IMR-90 (cell line): Measurements from ENCODE around the gene FBXL7. TPM values are rescaled to one million over a fixed set of nuclear protein-coding genes. Genes with fewer than 3 reads are reported as not detected.
A peak's percentile ranks its signal among the peaks of the same experiment; 100 is the strongest.

ENCODE experiments used
- ATAC-seq: fragments of 200-7000 bp; cut with Tn5 transposase; 2 replicates; pipeline ENCODE4 v1.9.1; 2020; ENCODE audit warnings: low read depth, mild to moderate bottlenecking, moderate library complexity
- Bru-seq: library from RNA; stranded (reverse); fragments of 400-500 nt; gene quantifications from one replicate; lab custom pipeline; 2021; lab: Mats Ljungman, UMichigan
- BruChase-seq, 2 experiments: library from RNA; stranded (reverse); fragments of 400-500 nt; gene quantifications; one replicate each; lab custom pipeline; 2021; lab: Mats Ljungman, UMichigan
- BruUV-seq: library from RNA; stranded (reverse); fragments of 400-500 nt; replicated peaks from 2 replicates; lab custom pipeline; 2021; lab: Mats Ljungman, UMichigan
- CTCF ChIA-PET: fragments of 300-600 bp; formaldehyde crosslinking; extraction: SDS; loops from one replicate; lab custom pipeline; 2021; ENCODE audit warnings: antibody characterized with exemption; lab: Yijun Ruan, JAX
- POLR2A ChIA-PET: fragments of 300-600 bp; sonication (Branson Sonifier 250); formaldehyde crosslinking; loops from one replicate; lab custom pipeline; 2022; ENCODE audit warnings: antibody characterized with exemption; ENCODE audit not compliant: unreplicated experiment; lab: Charles Lee
- DNase-seq: peaks from one replicate; pipeline ENCODE4 v3.0.0; 2013
- H2AFZ ChIP-seq: replicated peaks from 2 replicates; pipeline ENCODE3; 2013; ENCODE audit warnings: low read length, mild to moderate bottlenecking; ENCODE audit not compliant: poor library complexity
- H2AK5ac ChIP-seq: 2 replicates; pipeline ENCODE4 v1.6.1; 2013; ENCODE audit warnings: low read depth, low read length, inconsistent platforms
- H2AK9ac ChIP-seq: replicated peaks from 2 replicates; pipeline ENCODE3; 2013; ENCODE audit warnings: mild to moderate bottlenecking, low read depth, low read length, moderate library complexity; ENCODE audit not compliant: poor library complexity
- H2BK120ac ChIP-seq: 2 replicates; pipeline ENCODE4 v1.6.1; 2013; ENCODE audit warnings: low read depth, low read length, inconsistent platforms
- H2BK15ac ChIP-seq: 3 replicates; pipeline ENCODE4 v1.6.1; 2013; ENCODE audit warnings: low read depth, low read length, inconsistent platforms
- H2BK20ac ChIP-seq: 2 replicates; pipeline ENCODE4 v1.6.1; 2013; ENCODE audit warnings: low read depth, mild to moderate bottlenecking, inconsistent platforms, low read length, moderate library complexity
- H2BK5ac ChIP-seq: 2 replicates; pipeline ENCODE4 v1.6.1; 2013; ENCODE audit warnings: mild to moderate bottlenecking, low read depth, low read length, inconsistent platforms; ENCODE audit not compliant: poor library complexity, severe bottlenecking
- H3K14ac ChIP-seq: replicated peaks from 2 replicates; pipeline ENCODE4 v1.6.1; 2013; ENCODE audit warnings: low read depth, low read length, inconsistent platforms
- H3K18ac ChIP-seq: 2 replicates; pipeline ENCODE4 v1.6.1; 2013; ENCODE audit warnings: low read depth, low read length, control low read depth
- H3K23ac ChIP-seq: 2 replicates; pipeline ENCODE4 v1.6.1; 2013; ENCODE audit warnings: low read depth, low read length, inconsistent platforms
- H3K27ac ChIP-seq: 2 replicates; pipeline ENCODE4 v1.5.1; 2013; ENCODE audit warnings: mild to moderate bottlenecking, control low read depth, low read length; ENCODE audit not compliant: insufficient read depth
- H3K27me3 ChIP-seq: 2 replicates; pipeline ENCODE4 v1.6.1; 2013; ENCODE audit warnings: low read length; ENCODE audit not compliant: control insufficient read depth, insufficient read depth
- H3K36me3 ChIP-seq: 2 replicates; pipeline ENCODE4 v1.6.1; 2013; ENCODE audit warnings: low read length, mixed read lengths; ENCODE audit not compliant: control insufficient read depth, insufficient read depth
- H3K4ac ChIP-seq: 2 replicates; pipeline ENCODE4 v1.6.1; 2013; ENCODE audit warnings: low read depth, low read length, inconsistent platforms
- H3K4me1 ChIP-seq: 2 replicates; pipeline ENCODE4 v1.6.1; 2013; ENCODE audit warnings: low read length, mixed read lengths; ENCODE audit not compliant: control insufficient read depth, insufficient read depth
- H3K4me2 ChIP-seq: 2 replicates; pipeline ENCODE4 v1.6.1; 2013; ENCODE audit warnings: low read depth, mild to moderate bottlenecking, control low read depth, low read length, moderate library complexity
- H3K4me3 ChIP-seq: 2 replicates; pipeline ENCODE4 v1.5.1; 2013; ENCODE audit warnings: low read depth, mild to moderate bottlenecking, control low read depth, low read length, moderate library complexity; ENCODE audit not compliant: insufficient read depth
- H3K56ac ChIP-seq: 2 replicates; pipeline ENCODE4 v1.6.1; 2013; ENCODE audit warnings: low read length, inconsistent platforms; ENCODE audit not compliant: insufficient read depth; ENCODE audit errors: extremely low read depth
- H3K79me1 ChIP-seq, 2 experiments: 2 replicates each; pipeline ENCODE4 v1.6.1; 2013; ENCODE audit warnings: low read length in 2 of 2, inconsistent platforms in 1 of 2, low read depth in 1 of 2
- H3K9ac ChIP-seq: 2 replicates; pipeline ENCODE4 v1.6.1; 2013; ENCODE audit warnings: low read depth, low read length, control low read depth
- H3K9me1 ChIP-seq: 2 replicates; pipeline ENCODE4 v1.6.1; 2013; ENCODE audit warnings: low read length, inconsistent platforms; ENCODE audit not compliant: insufficient read depth
- H3K9me3 ChIP-seq: 2 replicates; pipeline ENCODE4 v1.6.1; 2013; ENCODE audit warnings: low read length; ENCODE audit not compliant: control insufficient read depth, insufficient read depth
- H4K20me1 ChIP-seq: 2 replicates; pipeline ENCODE4 v1.6.1; 2013; ENCODE audit warnings: low read length, inconsistent platforms; ENCODE audit not compliant: insufficient read depth
- H4K5ac ChIP-seq: 2 replicates; pipeline ENCODE4 v1.6.1; 2013; ENCODE audit warnings: mild to moderate bottlenecking, low read depth, low read length, control low read depth
- H4K8ac ChIP-seq, 2 experiments: 2 replicates each; pipeline ENCODE4 v1.6.1; 2013; ENCODE audit warnings: low read depth in 2 of 2, low read length in 2 of 2, control low read depth in 1 of 2, inconsistent platforms in 1 of 2
- H4K91ac ChIP-seq: 2 replicates; pipeline ENCODE4 v1.6.1; 2013; ENCODE audit warnings: low read depth, low read length, inconsistent platforms; ENCODE audit not compliant: insufficient read depth
- BHLHE40 ChIP-seq: fragments of 150-350 bp; IDR thresholded peaks from 2 replicates; pipeline ENCODE4 v1.6.1; 2016; ENCODE audit warnings: mild to moderate bottlenecking, low read depth, low read length
- CEBPB ChIP-seq: IDR thresholded peaks from 2 replicates; pipeline ENCODE4 v1.6.1; 2012; ENCODE audit warnings: low read depth, low read length, improper control_type of control experiment
- CHD1 ChIP-seq: IDR thresholded peaks from 2 replicates; pipeline ENCODE4 v1.6.1; 2012; ENCODE audit warnings: low read depth, low read length, improper control_type of control experiment
- CTCF ChIP-seq: conservative IDR thresholded peaks from 2 replicates; pipeline ENCODE4 v1.5.1; 2012; ENCODE audit warnings: mild to moderate bottlenecking, low read depth, low read length, improper control_type of control experiment
- FOS ChIP-seq: fragments of 150-350 bp; IDR thresholded peaks from 2 replicates; pipeline ENCODE4 v1.6.1; 2016; ENCODE audit warnings: low read depth, low read length
- MAFK ChIP-seq: IDR thresholded peaks from 2 replicates; pipeline ENCODE4 v1.6.1; 2012; ENCODE audit warnings: low read depth, low read length, improper control_type of control experiment
- MAZ ChIP-seq: IDR thresholded peaks from 2 replicates; pipeline ENCODE4 v1.6.1; 2012; ENCODE audit warnings: low read depth, mild to moderate bottlenecking, low read length, improper control_type of control experiment, moderate library complexity, borderline replicate concordance
- MXI1 ChIP-seq: IDR thresholded peaks from 2 replicates; pipeline ENCODE4 v1.6.1; 2012; ENCODE audit warnings: low read depth, mild to moderate bottlenecking, low read length, moderate library complexity, borderline replicate concordance
- POLR2A ChIP-seq: IDR thresholded peaks from 2 replicates; pipeline ENCODE4 v1.6.1; 2012; ENCODE audit warnings: mild to moderate bottlenecking, low read depth, low read length
- RAD21 ChIP-seq: IDR thresholded peaks from 2 replicates; pipeline ENCODE4 v1.6.1; 2012; ENCODE audit warnings: low read length, improper control_type of control experiment
- RCOR1 ChIP-seq: IDR thresholded peaks from 2 replicates; pipeline ENCODE4 v1.6.1; 2012; ENCODE audit warnings: mild to moderate bottlenecking, low read length, improper control_type of control experiment; ENCODE audit not compliant: insufficient replicate concordance
- WGBS, 2 experiments: methylation state at CpG; one replicate each; pipeline versions ENCODE4 v1.1.5 to v1.1.7; 2013; ENCODE audit warnings: missing lambda C conversion rate in 2 of 2; ENCODE audit not compliant: insufficient read length in 1 of 2; ENCODE audit errors: extremely low coverage in 2 of 2; 5-methylcytosine and 5-hydroxymethylcytosine counted together
- dilution Hi-C: fragments of 300-500 bp; cut with HindIII; formaldehyde crosslinking; loops from one replicate; pipeline ENCODE4 v1.14.3; 2018; ENCODE audit warnings: low sequenced_read_pairs; ENCODE audit not compliant: unreplicated experiment
- in situ Hi-C: fragments of 300-500 bp; cut with MboI; formaldehyde crosslinking; loops from 3 replicates; pipeline ENCODE4 v1.14.3; 2019; ENCODE audit warnings: low sequenced_read_pairs, inconsistent platforms, mixed read lengths
- intact Hi-C: fragments of 100-400 bp; cut with micrococcal nuclease; formaldehyde crosslinking; loops from 2 replicates; pipeline ENCODE4 v1.10.0; 2022
- long read RNA-seq: library from polyadenylated mRNA; unstranded; transcript quantifications from one replicate; pipeline ENCODE4 v2.0.0, GENCODE V29; 2021; ENCODE audit not compliant: unreplicated experiment
- polyA plus RNA-seq, 3 experiments: library from polyadenylated mRNA; depleted of rRNA; stranded (reverse); fragments of >200 nt; gene quantifications; 2 replicates each; pipeline ENCODE4 v1.2.3, GENCODE V29; 2012; ENCODE audit warnings: low replicate concordance in 1 of 3
- total RNA-seq: library from RNA; depleted of rRNA; stranded (reverse); fragments of >200 nt; gene quantifications from 2 replicates; pipeline ENCODE4 v1.2.3, GENCODE V29; 2012; rRNA removed
- TF ChIP-seq, protein P1 (sequence below): fragments of 150-350 bp; IDR thresholded peaks from 2 replicates; pipeline ENCODE4 v1.6.1; 2016; ENCODE audit warnings: low read depth, mild to moderate bottlenecking, low read length, moderate library complexity, borderline replicate concordance

Gene FBXL7
- total RNA-seq, result 4.1 and 4.4 TPM in 2 replicates
- polyA plus RNA-seq (2012; rRNA removed), result 10.2 and 11.2 TPM in 2 replicates
- polyA plus RNA-seq (2012; cell fraction: cytosol; rRNA removed), result 8.3 and 11.5 TPM in 2 replicates
- 35.0 and 54.6 TPM in 2 replicates for polyA plus RNA-seq (2012; cell fraction: nucleus; rRNA removed; ENCODE audit: low replicate concordance)
- Bru-seq, nascent RNA, result percentile 77 among the genes with signal in this experiment
- BruChase-seq, experiment 1, labeled RNA remaining after a 6-hour chase, result percentile 73 among the genes with signal in this experiment
- percentile 87 among the genes with signal in this experiment for BruChase-seq, experiment 2, labeled RNA remaining after a 2-hour chase
- long read RNA-seq, partial matches to known transcripts, result 2 of 3 reads
- long read RNA-seq, other reads (novel, unspliced or antisense), result 1 of 3 reads

DNA sequence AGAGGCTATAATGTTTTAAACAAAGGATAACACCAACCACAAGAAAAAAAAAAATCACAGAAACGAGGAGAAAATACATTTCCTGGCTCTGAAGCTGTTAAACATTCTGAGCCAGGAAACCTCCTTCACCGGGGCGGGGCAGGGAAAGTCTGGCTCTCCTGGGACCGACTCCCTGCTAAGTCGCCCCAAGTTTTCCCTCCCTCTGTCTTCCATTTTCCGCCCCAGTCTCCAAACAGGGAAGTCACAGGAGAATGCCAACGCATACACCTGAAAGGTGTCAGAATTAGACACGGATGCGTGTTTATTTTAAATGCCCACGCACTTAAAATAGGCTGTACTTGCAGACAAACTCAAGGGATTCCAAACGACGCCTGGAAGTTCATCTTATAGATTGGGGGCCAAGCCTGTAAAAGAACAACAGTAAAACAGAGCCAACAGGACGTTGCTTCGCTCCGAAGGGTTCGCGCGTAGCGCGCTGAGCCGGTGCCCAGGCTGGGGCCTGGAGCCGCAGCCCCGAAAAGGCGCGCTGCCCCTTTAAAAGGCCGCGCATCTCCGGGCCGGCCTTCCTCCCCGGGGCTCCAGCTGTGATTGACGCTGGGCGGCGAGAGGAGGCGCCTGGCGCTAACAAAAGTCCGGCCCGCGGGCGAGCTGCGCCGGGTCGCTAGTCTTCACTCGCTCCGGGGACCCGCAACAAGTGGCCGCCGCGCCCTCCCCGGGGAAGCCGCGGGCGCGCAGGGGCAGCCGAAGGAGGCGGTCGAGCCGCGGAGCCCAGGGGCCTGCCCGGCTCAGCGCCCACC, at the start of gene FBXL7:
Gene FBXL7 (plus strand): TSS at position 653 of the 797 bp plus-strand sequence.
- in situ Hi-C loops (loop anchor here (25.0 kb wide), 1 partner anchor 787 kb away; no protein-coding TSS in a partner anchor), intact Hi-C loops (loop anchor here (1.0 to 5.0 kb wide), 6 partner anchors 203 to 495 kb away; no protein-coding TSS in a partner anchor), dilution Hi-C loops (no loop called here)
- H2AK9ac ChIP-seq, result peak within 1 kb of the TSS; percentile 79
- peak within 1 kb of the TSS; percentile 70 for H3K4ac ChIP-seq
- no peak within 1 kb of the TSS; the same call in 2 of the 3 replicates for H2BK15ac ChIP-seq
- peak within 1 kb of the TSS; percentile 97 for H3K4me3 ChIP-seq
- H3K23ac ChIP-seq, result peak within 1 kb of the TSS; percentile 92
- H3K9me3 ChIP-seq, result no peaks in the 10 kb centered on the region
- peak within 1 kb of the TSS; percentile 90 for H3K4me2 ChIP-seq
- peaks cover 1% of the 10 kb centered on the region; the same call in 1 of the 2 replicates for H3K9me1 ChIP-seq
- H3K36me3 ChIP-seq, result no peaks in the 10 kb centered on the region
- H2AK5ac ChIP-seq, result no peak within 1 kb of the TSS
- H2BK5ac ChIP-seq, result peak within 1 kb of the TSS; percentile 57
- WGBS, 2 experiments, result 2% methylated on average over 34 of the region's 60 CpGs; no CpG with 5 or more reads in 1 of the 2 experiments
- no peaks in the 10 kb centered on the region for H4K20me1 ChIP-seq
- peak within 1 kb of the TSS; percentile 40 for H3K27ac ChIP-seq
- peak within 1 kb of the TSS; percentile 74 for H3K9ac ChIP-seq
- H4K5ac ChIP-seq, result peak within 1 kb of the TSS; percentile 18; the same call in 1 of the 2 replicates
- ChIA-PET POLR2A (interaction anchor here (0.6 to 0.7 kb wide), 2 partner anchors 60 to 419 kb away, joined by 3 read pairs; no protein-coding TSS in a partner anchor), CTCF (interaction anchor here (1.4 to 1.5 kb wide), 2 partner anchors 29 to 334 kb away, joined by 3 read pairs; no protein-coding TSS in a partner anchor)
- ATAC-seq (peak; percentile 85), DNase-seq (peak; percentile 75)
- peaks cover 4 to 32% of the 10 kb centered on the region in 2 experiments for H3K79me1 ChIP-seq
- H2AFZ ChIP-seq, result peak within 1 kb of the TSS; percentile 90
- no peak within 1 kb of the TSS; the same call in 1 of the 2 replicates for H4K91ac ChIP-seq
- H3K27me3 ChIP-seq, result peaks cover 7% of the 10 kb centered on the region
- peak within 1 kb of the TSS; percentile 14; the same call in 1 of the 2 replicates for H3K18ac ChIP-seq
- peak within 1 kb of the TSS; percentile 14; the same call in 1 of the 2 replicates for H2BK20ac ChIP-seq
- peak within 1 kb of the TSS; percentile 47 for H2BK120ac ChIP-seq
- H3K14ac ChIP-seq, result peak within 1 kb of the TSS; percentile 65
- peaks cover 2% of the 10 kb centered on the region; the same call in 1 of the 2 replicates for H3K4me1 ChIP-seq
- no TSS peak for BruUV-seq
- H3K56ac ChIP-seq, result peak within 1 kb of the TSS; percentile 72
- peak within 1 kb of the TSS; percentile 69 to 79 for H4K8ac ChIP-seq
- TF ChIP-seq CEBPB, result no peak
- TF ChIP-seq CHD1, result no peak
- TF ChIP-seq RCOR1, result no peak
- peak; percentile 67; the same call in 1 of the 2 replicates for TF ChIP-seq MAZ
- no peak for TF ChIP-seq BHLHE40
- peak; percentile 73 for TF ChIP-seq POLR2A
- no peak for TF ChIP-seq FOS
- no peak for TF ChIP-seq MAFK
- TF ChIP-seq RAD21, result peak; percentile 47
- TF ChIP-seq, protein P1, sequence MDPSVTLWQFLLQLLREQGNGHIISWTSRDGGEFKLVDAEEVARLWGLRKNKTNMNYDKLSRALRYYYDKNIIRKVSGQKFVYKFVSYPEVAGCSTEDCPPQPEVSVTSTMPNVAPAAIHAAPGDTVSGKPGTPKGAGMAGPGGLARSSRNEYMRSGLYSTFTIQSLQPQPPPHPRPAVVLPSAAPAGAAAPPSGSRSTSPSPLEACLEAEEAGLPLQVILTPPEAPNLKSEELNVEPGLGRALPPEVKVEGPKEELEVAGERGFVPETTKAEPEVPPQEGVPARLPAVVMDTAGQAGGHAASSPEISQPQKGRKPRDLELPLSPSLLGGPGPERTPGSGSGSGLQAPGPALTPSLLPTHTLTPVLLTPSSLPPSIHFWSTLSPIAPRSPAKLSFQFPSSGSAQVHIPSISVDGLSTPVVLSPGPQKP, result no peak
- peak; percentile 39 for TF ChIP-seq CTCF
- TF ChIP-seq MXI1, result no peak
